AG09309 (cell line): Measurements from ENCODE around the gene RNF126.

Experiments
- DNase-seq: peaks from one replicate; pipeline ENCODE4 v3.0.0-alpha.2; 2010; ENCODE audit warnings: low read depth
- H3K4me3 ChIP-seq: 2 replicates; pipeline ENCODE4 v1.5.1; 2011; ENCODE audit warnings: mild to moderate bottlenecking, low read depth, low read length, moderate library complexity; ENCODE audit not compliant: control insufficient read depth
- CTCF ChIP-seq: IDR thresholded peaks from 2 replicates; pipeline ENCODE4 v1.5.1; 2011; ENCODE audit warnings: mild to moderate bottlenecking, low read depth, low read length, inconsistent platforms; ENCODE audit not compliant: insufficient read depth, control insufficient read depth; ENCODE audit errors: missing control alignments

RNF126 gene

GRCh38 chr19:682678-683320 is 19.8 kb upstream of the RNF126 start:
- DNase-seq: no peak
- no peak overlapping the region for H3K4me3 ChIP-seq
- TF ChIP-seq CTCF: no peak

- 0 out of 2 replicates have a peak overlapping the region, but pooled peaks have one; percentile 48 for H3K4me3 ChIP-seq
- peak; percentile 40 for DNase-seq
- no peak for TF ChIP-seq CTCF
These were observed 18.3 kb upstream of the RNF126 start for GRCh38 chr19:681029-682019.

- peak; percentile 88 for DNase-seq
- no peak for TF ChIP-seq CTCF
- H3K4me3 ChIP-seq: peak overlapping the region; percentile 52
These were observed 17.4 kb upstream of the RNF126 start for GRCh38 chr19:680287-681028.

GRCh38 chr19:679418-680286 is 16.6 kb upstream of the RNF126 start:
- TF ChIP-seq CTCF: no peak
- peak overlapping the region; percentile 52 for H3K4me3 ChIP-seq
- peak; percentile 20 for DNase-seq

GRCh38 chr19:678791-679388 is 15.9 kb upstream of the RNF126 start:
- DNase-seq: no peak
- TF ChIP-seq CTCF: no peak
- H3K4me3 ChIP-seq: peak overlapping the region; percentile 52
